K562 (cell line): ENCODE data around the gene TUBB1. TPM values are rescaled to one million over a fixed set of nuclear protein-coding genes. Genes with fewer than 3 reads are reported as not detected.

Source experiments
- RBM25 ChIP-seq: fragments of 200-400 bp; formaldehyde crosslinking; IDR thresholded peaks from 2 replicates; pipeline ENCODE4 v1.6.1; 2018; ENCODE audit warnings: low read length, low read depth, moderate library complexity; ENCODE audit not compliant: severe bottlenecking
- ZBTB40 ChIP-seq, 2 experiments: fragments of 450-650 bp in 1 of 2; sonication (generic) in 1 of 2; formaldehyde crosslinking in 1 of 2; IDR thresholded peaks; 2 replicates each; pipeline versions ENCODE4 v1.7.1 to v1.9.0; 2016 to 2022; ENCODE audit warnings: inconsistent platforms in 1 of 2, mild to moderate bottlenecking in 1 of 2, missing genetic modification reagents in 1 of 2
- polyA plus RNA-seq, 8 experiments: library from polyadenylated mRNA; depleted of rRNA in 4 of 8; stranded (reverse) in 5 of 8; unstranded in 3 of 8; fragments of >200 nt; fragmentation: Nextera tagmentation in 2 of 8; fragmentation: Illumina TruSeq in 1 of 8; extraction: Ambion mirVana in 2 of 8; extraction: Trizol in 1 of 8; gene quantifications; 2 replicates each; pipeline versions ENCODE4 v1.2.1 to v1.2.3, GENCODE V29; 2011 to 2014; ENCODE audit warnings: inconsistent platforms in 1 of 8, missing spikeins in 1 of 8
- total RNA-seq, 7 experiments: library from RNA; depleted of rRNA in 6 of 7; stranded (reverse); fragments of >200 nt in 6 of 7; fragmentation: Illumina TruSeq in 2 of 7; extraction: Trizol in 2 of 7; gene quantifications; 2 replicates each; pipeline versions ENCODE4 v1.2.1 to v1.2.3, GENCODE V29; 2011 to 2021; ENCODE audit warnings: low replicate concordance in 1 of 7
- TF ChIP-seq, protein P1 (sequence below): fragments of 250-450 bp; sonication (Bioruptor Pico); IDR thresholded peaks from 2 replicates; pipeline ENCODE4 v1.8.0; 2022; ENCODE audit warnings: inconsistent platforms, mild to moderate bottlenecking, moderate library complexity, borderline replicate concordance

The TUBB1 gene
- total and polyA plus RNA-seq, 9 of the 15 experiments (the other 6 are each of a cell fraction or from before 2014, with no cell fraction given): 1.5 to 3.9 (median 2.4) TPM

GRCh38 chr20:59032023-59032712 is 12.9 kb downstream of the TUBB1 start, which contains the start of gene ATP5F1E (continued):
- TF ChIP-seq ZBTB40 (IDR thresholded peaks at IDR 0.05) (peak; percentile 81), ZBTB40 (CRISPR knock-in tag; IDR thresholded peaks at IDR 0.05) (no peak), RBM25 (peak; percentile 99)
- TF ChIP-seq, protein P1, sequence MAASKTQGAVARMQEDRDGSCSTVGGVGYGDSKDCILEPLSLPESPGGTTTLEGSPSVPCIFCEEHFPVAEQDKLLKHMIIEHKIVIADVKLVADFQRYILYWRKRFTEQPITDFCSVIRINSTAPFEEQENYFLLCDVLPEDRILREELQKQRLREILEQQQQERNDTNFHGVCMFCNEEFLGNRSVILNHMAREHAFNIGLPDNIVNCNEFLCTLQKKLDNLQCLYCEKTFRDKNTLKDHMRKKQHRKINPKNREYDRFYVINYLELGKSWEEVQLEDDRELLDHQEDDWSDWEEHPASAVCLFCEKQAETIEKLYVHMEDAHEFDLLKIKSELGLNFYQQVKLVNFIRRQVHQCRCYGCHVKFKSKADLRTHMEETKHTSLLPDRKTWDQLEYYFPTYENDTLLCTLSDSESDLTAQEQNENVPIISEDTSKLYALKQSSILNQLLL: no peak
